NCI-H2196 treated with DMSO at 0.1 percent for 48 hours (cell line): ENCODE measurements around the gene PROZ.
A peak's percentile ranks its signal among the peaks of the same experiment; 100 is the strongest.

Source experiments
- DNase-seq: peaks from one replicate; lab custom pipeline; 2025; ENCODE audit not compliant: unreplicated experiment; lab: John Stamatoyannopoulos, UW

PROZ gene

DNA sequence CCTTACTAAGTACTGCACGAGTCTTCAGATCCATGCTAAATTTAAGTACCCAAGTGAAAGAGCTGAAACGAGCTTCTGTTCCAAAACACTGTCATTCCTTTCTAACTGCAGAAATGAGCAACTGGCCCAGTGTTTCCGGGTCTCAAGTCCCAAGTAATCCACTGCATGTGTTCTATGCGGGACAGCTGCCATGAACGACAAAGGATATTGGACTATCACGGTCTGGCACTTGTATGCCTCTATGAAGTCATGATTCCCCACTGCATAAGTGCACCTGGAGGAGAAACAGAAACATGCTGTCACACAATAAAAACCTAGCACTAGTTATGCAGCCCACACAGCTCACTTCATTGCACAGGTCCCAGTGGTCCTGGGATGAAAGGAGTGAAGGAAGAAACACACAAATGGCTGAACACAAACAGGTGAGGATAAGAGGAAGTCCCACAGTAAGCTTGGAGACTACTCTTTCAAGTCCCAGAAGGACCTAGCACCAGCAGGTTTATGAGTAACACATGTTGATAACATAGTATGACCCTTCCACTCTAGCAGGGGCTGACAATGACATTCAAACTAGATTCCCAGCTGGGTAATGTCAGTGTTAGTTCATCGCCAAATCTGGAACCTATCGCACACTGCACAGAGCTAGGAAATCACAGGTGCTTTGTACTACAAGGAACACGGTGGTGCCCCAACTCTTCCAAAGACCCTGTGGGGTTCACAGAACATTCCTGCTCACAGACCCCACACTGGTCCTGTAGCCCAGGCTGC is 38.7 kb downstream of the PROZ start:
- no peak for DNase-seq

DNA sequence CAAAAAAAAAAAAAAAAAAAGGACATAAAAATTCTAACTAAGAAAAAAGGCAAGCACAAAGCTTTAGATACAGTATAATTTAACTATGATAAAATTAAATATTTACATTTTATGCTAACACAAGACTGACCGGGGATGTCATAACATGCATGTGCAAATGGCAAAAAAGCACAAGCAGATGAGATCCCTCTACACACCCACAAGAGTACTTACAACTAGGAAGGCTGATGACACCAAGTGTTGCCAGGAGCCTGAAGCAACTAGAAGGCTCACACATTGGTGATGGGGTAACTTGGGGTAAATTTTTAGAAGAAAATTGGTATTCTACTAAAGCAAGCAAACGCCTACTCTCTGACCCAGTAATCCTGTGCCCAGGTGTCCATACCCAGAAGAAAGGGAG is 43.4 kb downstream of the PROZ start:
- no peak for DNase-seq

DNA sequence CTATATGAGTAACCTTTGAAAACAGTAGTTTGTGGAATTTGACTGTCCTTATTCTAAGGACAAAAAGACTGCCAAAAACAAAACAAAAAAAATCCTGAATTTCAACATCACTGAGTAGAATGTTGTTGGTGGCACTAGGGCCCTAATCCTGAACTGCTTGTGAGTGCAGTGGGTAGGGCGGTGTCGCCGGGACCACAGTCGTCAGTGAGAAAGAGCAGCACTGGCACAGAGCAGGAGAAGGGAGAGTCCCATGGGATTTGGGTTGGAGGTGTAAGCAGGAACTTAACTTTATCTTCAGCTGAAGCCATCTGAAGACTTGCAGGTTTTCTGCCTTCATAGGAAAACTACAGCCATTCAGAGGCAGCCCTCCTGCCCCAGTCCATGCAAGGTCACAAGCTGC is 44.5 kb downstream of the PROZ start:
- no peak for DNase-seq

DNA sequence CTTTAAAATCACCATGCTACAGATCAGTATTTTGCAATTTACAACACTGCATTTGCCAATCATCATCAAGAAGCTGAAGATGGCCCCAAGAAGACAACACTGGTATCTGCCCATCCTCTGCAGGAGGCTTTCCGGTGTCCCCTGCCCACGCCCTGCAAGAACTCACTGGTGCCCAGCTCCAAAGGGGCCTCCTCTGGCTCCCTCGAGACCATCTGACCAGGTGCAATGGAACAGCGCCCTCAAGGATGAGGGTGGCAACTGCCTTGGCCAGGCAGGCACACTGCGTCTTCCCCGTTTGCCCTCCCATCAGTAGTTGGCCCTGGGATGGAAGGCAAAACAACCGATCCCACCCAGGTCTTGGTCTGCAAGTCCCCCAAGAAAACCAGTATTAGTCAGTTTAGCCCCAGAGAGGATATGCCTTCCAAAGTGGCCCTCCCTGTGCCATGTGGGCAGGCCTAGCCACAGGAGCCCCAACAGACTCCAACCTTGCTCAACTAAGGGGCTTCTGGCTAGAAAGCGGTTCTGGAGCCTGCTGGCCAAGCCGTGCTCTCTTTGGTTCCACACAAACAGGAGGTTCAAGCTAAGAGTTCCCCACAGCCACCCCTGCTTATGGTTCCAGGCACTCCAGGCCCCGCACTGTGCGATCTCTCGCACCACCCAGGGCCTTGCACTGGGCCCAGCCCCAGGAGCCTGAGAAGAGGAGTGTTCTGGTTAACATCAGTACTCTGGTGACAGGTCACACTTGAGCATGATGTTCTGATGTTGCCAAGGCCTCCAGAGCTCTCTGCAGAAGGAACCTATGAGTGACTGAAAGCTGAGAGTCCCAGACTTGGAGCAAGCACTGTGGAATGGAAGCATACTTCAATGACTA is 45.3 kb downstream of the PROZ start:
- DNase-seq, result no peak

DNA sequence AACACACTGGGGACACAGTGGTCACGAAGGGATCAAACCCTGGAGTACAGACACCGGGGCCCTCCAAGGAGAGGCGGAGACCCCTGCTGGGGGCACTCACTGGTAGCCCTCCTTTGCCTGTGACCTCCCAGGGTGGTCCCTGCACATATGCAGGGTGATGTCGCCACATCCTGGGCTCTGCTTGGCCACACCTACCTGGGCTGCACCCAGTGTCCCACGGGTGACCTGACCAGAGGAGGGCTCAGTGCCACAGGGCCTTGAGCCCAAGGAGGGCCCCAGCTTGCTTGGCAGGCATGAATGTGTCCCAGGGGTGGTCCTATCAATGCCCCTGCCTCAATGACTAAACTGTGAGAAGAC is 45.9 kb downstream of the PROZ start:
- no peak for DNase-seq

DNA sequence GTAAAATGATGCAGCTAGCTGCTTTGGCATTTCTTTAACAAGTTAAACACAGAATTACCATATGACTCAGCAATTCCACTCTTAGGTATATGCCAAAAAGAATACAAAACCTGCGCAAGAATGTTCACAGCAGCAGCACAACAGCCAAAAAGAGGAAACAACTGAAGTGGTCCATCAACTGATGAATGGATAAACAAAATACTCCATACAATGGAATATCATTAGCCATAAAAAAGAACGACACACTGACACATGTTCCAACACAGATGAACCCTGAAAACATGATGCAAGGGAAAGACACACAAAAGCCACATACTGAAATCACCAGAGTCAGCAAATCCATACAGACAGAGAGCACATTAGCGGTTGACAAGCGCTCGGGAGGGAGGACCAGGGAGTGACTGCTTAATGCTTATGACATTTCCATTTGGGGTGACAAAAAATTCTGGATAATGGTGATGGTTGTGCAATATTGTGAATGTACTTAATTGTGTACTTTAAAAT is 47.0 kb downstream of the PROZ start:
- no peak for DNase-seq

DNA sequence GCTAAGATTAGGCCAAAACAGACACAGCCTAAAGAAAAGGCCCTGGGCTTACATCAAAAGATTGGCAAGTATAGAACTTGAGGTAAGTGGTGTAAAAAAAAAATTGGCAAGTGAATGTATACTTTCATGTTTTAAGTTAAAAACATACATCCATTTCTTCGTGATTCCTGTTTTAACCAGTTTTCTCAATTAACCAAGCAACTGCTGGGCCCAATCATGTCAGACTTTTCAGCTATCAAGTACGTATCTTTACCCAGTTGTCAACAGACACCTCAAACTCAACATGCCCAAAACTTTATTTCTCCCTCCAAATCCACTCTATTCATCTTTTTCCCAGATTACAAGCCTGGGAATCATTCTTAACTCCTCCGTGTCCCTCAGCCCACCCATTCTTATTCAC is 49.0 kb downstream of the PROZ start:
- DNase-seq, result no peak

DNA sequence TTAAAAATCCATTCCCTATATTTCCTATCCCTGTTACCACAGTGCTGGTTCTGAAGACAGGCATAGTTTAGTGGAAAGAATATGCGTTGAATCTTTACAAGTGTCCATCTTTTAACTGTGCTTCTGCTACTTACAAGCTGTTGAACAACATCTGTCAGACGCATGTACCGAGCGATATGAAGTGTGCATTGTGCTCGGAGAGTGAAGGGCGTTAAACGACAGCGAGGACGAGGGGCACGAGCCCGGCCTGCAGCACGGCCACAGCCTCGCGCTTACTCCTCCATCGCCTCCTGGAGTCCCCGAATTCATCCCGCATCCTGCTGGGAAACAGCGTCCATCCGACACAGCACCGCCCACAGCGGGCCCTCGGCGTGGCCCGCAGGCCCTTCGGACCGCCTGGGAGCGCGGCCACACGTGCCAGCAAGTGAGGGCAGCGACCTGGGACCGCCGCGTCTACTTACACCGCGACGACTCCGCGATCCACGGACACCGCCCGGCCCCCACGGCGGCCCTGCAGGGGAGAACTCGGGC is 49.5 kb downstream of the PROZ start:
- no peak for DNase-seq

DNA sequence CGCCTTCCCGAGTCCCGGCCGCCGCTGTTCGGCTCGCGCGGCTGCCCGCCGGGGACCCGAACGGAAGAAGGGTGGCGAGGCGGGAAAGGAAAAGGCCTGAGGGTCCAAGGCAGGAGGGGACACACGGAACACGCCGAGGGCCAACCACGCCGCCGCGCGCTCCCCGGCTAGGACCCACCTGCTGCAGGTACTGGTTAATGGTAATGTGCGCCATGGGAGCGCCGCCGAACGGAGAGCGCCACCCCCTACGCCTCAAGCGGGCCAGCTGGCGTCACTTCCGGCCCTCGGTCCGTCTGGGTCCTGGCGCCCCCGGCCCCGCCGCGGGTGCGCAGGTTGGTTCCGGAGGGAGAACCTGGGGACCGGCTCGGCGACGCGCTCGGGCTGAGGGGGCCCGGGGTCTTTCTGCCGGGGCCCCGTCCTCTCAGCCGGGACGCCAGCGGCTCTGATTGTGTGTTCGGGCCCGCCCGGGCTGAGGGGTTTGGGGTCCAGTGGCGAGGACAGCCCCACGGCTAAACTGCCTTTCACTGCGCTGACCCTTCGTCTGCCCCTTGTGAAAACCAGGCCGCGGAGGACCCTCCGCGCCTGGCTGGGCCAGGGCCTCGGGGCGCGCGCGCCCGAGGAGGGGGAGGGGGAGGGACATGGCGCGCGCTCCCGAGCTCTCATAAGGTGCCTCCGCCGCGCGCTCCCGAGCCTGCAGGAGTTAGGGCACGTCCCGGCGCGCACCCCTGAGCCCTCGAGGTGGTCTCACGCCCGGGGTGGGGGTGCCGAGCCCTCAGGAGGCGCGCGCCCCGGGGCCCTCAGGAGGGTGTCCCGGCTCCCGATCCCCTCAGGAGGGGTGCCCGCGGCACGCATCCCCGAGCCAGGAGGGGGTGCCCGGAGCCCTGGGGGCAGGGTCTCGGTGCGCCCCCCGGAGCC is 50.2 kb downstream of the PROZ start, which contains the start of gene PCID2:
Gene PCID2 (minus strand): TSS at position 249 of the 915 bp plus-strand sequence. CDS start 35 bp downstream, at position 214.
- DNase-seq, result peak; percentile 48

DNA sequence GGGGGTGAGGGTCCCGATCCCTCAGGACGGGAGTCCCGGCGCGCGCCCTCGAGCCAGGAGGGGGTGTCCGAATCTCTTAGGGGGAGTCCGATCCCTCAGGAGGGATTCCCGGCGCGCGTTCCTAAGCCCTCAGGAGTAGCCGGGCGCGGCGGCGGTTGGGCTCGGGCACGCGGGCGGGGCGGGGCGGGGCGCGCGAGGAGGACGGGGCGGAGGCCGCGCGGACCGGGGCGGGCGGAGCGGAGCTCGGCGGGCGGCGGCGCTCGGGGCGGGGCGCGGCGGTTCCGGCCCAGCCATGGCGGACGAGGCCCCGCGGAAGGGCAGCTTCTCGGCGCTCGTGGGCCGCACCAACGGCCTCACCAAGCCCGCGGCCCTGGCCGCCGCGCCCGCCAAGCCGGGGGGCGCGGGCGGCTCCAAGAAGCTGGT is 50.9 kb downstream of the PROZ start, which contains the start of gene CUL4A:
Gene CUL4A (plus strand): TSS at position 278 of the 423 bp plus-strand sequence. CDS start 15 bp downstream, at position 293.
- DNase-seq, result peak; percentile 15

DNA sequence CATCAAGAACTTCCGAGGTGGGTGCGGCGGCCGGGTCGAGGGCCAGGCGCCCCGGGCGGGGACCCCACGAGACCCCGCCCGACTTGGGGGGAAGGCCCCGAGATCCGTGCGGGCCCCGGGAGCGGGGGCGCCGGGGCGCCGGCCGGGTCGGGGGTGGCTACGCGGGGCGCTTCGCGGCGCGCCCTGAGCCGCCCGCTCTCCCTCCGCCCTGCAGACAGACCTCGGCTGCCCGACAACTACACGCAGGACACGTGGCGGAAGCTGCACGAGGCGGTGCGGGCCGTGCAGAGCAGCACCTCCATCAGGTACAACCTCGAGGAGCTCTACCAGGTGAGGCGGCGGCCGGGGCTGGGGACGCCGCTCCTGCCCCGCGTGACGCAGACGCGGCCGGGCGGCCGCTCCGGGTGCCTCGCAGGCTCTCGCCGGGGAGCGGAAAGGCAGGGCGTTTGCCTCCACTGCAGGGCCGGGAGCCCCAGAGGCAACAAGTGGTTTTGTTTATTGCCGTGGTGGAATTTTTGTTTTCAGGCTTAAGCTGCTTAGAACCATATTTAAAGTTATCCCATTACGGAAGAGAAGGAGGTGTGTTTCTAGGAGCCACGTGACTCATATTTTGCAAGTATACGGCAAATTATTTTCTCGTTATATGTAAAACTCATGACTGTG is 51.4 kb downstream of the PROZ start:
- DNase-seq, result no peak

DNA sequence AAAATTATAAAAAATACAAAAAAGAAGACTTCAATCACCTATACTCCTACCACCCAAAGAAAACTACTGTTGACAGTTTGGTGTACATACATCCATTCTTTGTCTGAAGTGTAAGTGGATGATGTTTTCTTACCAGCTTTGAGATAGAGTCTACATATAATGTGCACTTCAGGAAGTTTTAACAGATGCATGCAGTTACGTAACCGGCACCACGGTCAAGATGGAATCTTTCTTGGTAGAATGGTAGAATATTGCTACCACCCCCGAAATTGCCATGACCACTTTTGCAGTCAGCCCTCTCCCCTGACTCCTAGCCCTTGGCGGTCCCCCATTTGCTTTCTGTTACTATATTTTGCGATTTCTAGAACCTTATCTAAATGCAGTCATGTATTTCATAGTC is 52.4 kb downstream of the PROZ start:
- no peak for DNase-seq

DNA sequence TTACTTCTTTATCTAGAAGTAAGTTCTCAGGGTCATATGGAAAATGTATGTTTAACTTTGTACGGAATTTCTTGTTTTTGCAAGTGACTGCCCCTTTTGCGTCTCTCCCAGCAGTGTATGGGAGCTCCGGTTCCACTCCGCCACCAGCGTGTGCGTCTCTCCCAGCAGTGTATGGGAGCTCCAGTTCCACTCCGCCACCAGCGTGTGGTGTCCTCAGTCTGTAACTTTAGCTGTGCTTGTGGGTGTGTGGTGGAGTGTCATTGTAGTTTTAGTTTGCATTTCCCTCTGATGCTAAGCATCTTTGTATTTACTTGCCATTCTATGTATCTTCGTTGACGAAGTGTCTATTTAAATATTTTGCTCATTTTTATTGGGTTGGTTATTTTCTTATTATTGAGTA is 53.3 kb downstream of the PROZ start:
- no peak for DNase-seq

DNA sequence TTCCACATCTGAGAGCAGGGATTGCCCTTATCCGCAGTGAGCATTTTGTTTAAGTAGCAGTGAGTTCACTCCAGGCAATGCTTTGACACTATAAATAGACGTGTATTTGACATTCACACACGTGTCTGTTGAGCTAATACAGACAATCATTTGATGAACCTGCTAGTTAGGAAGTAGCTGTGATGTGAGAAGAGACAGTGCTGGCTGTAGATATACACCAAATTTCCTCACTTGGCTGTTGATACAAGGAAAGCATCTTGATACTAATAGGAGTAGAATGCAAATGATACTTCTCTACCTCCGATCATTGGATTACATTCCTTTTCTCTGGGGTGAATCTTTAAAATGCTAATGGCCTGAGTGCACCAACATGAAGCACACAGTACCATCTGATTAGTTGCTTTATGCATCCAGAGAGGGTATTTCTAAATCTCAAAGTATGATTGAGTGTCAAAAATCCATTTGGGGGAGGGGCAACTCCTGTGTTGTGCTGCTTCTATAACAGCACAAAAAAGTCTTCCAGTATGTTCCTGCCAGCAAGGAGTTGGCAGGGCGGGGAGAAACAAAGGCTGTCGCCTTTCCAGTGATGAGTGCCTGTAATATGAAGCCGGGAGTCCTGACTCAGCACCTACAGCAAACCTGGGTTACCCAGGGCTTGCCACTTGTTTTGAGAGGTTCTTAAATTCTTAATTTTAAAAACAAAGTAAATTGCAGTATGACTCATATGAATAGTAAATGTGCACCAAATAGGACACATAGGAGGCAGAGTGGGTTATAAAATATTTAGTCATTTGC is 58.0 kb downstream of the PROZ start:
- peak; percentile 13 for DNase-seq

DNA sequence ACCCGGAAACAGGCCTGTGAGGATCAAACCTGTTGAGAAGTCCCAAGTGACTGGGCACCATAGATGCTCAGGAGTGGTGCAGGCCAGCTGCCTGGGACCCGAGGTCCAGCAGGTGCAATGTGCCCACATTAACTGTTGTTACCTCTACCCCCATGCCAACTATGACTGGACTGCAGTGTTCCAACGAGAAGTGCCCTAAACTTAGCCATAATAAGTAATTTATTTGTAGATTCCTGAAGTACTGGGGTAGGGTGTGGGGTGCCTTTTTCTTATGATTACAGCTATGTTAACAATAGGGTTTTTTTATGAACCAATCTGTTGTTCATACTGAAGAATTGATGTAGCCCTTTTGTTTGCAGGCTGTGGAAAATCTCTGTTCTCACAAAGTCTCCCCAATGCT is 60.1 kb downstream of the PROZ start:
- DNase-seq, result no peak

DNA sequence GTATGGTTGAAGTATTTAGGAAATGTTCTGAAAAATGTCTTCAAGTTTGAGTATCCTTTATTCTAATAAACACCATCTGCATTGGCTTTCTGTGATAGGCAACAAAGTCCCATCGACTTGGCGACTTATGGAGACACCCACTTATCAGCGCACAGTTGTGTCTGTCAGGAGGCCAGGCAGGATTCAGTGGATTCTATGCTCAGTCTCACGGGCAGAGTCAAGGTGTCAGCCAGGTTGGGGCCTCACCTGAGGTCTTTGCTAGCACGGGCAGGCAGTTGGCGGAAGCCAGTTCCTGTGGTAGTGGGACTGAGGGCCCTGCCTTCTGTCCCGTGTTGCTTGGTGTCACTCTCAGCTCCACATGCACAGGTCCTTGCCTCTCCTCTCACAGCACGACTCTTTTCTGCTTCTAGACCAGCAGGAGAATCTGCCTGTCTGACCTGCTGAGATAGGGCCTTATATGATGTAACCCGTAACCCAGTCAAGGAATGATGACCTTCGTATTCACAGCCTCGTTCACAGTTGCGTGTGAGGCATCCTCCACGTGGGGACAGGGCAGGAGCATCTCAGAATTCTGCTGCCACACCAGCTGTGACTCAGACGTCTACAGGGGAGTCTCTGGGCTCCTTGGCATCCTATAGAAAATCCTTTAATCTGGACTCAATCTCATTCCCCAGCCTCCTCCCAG is 61.0 kb downstream of the PROZ start:
- DNase-seq, result no peak

DNA sequence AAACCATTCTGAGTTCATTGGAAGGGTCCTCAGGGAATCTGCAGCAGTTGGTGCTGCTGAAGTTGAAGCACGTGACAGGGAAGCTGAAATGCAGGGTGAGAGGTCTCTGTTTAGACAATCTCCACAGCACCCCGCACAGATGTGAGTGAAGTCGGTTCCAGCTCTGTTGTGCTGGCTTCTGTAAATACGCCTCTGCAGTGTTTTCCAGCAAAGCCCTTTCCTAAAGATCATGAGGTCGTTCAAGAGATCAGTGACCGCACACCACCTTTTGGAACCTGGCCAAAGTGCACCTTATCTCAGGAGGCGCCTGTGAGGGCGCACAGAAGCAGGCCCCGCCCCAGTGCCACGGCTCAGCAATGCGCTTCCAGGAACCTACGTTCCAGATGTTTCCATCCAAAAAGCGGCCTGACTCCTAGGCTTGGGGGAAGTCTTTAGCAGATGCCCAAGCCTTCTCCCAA is 61.7 kb downstream of the PROZ start:
- no peak for DNase-seq

DNA sequence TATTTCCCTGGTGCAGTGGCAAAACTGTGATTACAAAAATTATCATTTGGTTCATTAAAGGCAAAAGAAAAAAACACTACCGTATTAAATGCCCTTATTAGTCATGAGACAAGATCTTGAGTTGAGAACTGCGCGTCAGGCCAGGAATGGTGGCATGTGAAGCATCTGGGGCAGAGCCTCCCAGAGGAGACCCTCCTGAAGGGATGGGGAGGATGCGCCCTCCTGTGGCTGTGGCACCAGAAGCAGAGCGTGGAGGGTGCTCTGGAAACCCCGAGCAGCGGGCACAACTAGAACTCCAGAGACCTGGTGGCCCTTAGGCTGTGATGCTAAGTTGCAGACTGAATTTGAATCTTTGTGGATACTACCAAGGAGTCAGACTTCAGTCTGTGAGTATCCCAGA is 62.4 kb downstream of the PROZ start:
- no peak for DNase-seq
